Activated CD8-positive, alpha-beta T cell treated with anti-CD3 and anti-CD28 coated beads for 36 hours (primary cell): ENCODE data around the gene CDK5. TPM values are rescaled to one million over a fixed set of nuclear protein-coding genes. Genes with fewer than 3 reads are reported as not detected.
A peak's percentile ranks its signal among the peaks of the same experiment; 100 is the strongest.

Experiments
- ATAC-seq: fragments of 200-7000 bp; cut with Tn5 transposase; one replicate; pipeline ENCODE4 v1.10.0; 2021; ENCODE audit warnings: mild to moderate bottlenecking, moderate library complexity
- CTCF ChIA-PET: fragments of 350-600 bp; sonication (Branson Sonifier 250); formaldehyde crosslinking; loops from one replicate; lab custom pipeline; 2021; ENCODE audit warnings: antibody characterized with exemption; lab: Charles Lee
- POLR2A ChIA-PET: fragments of 350-600 bp; sonication (Branson Sonifier 250); formaldehyde crosslinking; loops from one replicate; lab custom pipeline; 2021; ENCODE audit warnings: antibody characterized with exemption; lab: Charles Lee
- DNase-seq: peaks from one replicate; pipeline ENCODE4 v3.0.0-alpha.2; 2020
- H3K27ac Mint-ChIP-seq: one replicate; pipeline ENCODE4 v1.8.0; 2021; ENCODE audit warnings: mild to moderate bottlenecking, mixed read lengths
- H3K27me3 Mint-ChIP-seq: one replicate; pipeline ENCODE4 v1.8.0; 2021; ENCODE audit warnings: mixed read lengths
- H3K36me3 Mint-ChIP-seq: one replicate; pipeline ENCODE4 v1.8.0; 2021; ENCODE audit warnings: low read depth, mixed read lengths
- H3K4me1 Mint-ChIP-seq: one replicate; pipeline ENCODE4 v1.8.0; 2021; ENCODE audit warnings: low read depth, mixed read lengths
- H3K4me3 Mint-ChIP-seq: one replicate; pipeline ENCODE4 v1.8.0; 2021; ENCODE audit warnings: mild to moderate bottlenecking, moderate library complexity, mixed read lengths
- H3K9me3 Mint-ChIP-seq: one replicate; pipeline ENCODE4 v1.8.0; 2021; ENCODE audit warnings: mixed read lengths
- CTCF ChIP-seq: fragments of 200-600 bp; IDR thresholded peaks from one replicate; pipeline ENCODE4 v1.8.0; 2022; ENCODE audit warnings: antibody characterized with exemption, mild to moderate bottlenecking
- intact Hi-C: fragments of 100-400 bp; cut with micrococcal nuclease; formaldehyde crosslinking; loops from one replicate; pipeline ENCODE4 v1.10.0; 2022
- total RNA-seq, 2 experiments: library from RNA; stranded (reverse); gene quantifications; one replicate each; pipeline ENCODE4 v1.2.3, GENCODE V29; 2021

The CDK5 gene
- total RNA-seq, 2 experiments from 2014 or later: 9.9 to 10.4 TPM

GRCh38 chr7:151095123-151095797, 37.6 kb upstream of the CDK5 start:
- no peak for ATAC-seq
- TF ChIP-seq CTCF: no peak

GRCh38 chr7:151094675-151095074, 37.0 kb upstream of the CDK5 start:
- no peak for ATAC-seq
- H3K9me3 Mint-ChIP-seq: no peaks in the 10 kb centered on the region
- POLR2A ChIA-PET: interaction anchor here (0.6 kb wide), 1 partner anchor 98 kb away, joined by 3 read pairs; no protein-coding TSS in a partner anchor
- CTCF ChIA-PET: interaction anchor here (1.2 to 2.8 kb wide), 5 partner anchors 13 to 186 kb away, joined by 3 to 15 read pairs (median 4); no protein-coding TSS in a partner anchor
- H3K27me3 Mint-ChIP-seq: no peaks in the 10 kb centered on the region
- no peak for TF ChIP-seq CTCF
- H3K27ac Mint-ChIP-seq: no peak overlapping the region
- intact Hi-C loops: no loop called here
- H3K4me1 Mint-ChIP-seq: no peaks in the 10 kb centered on the region
- no peaks in the 10 kb centered on the region for H3K36me3 Mint-ChIP-seq
- H3K4me3 Mint-ChIP-seq: no peak overlapping the region
- no peak for DNase-seq

More at GRCh38 chr7:151095123-151095797, 37.6 kb upstream of the CDK5 start:
- no peak for DNase-seq
- POLR2A ChIA-PET: interaction anchor here (0.6 kb wide), 1 partner anchor 98 kb away, joined by 3 read pairs; no protein-coding TSS in a partner anchor
- Mint-ChIP-seq H3K4me1 (no peaks in the 10 kb centered on the region), H3K27ac (no peak overlapping the region), H3K4me3 (no peak overlapping the region), H3K9me3 (no peaks in the 10 kb centered on the region), H3K36me3 (no peaks in the 10 kb centered on the region), H3K27me3 (no peaks in the 10 kb centered on the region)
- CTCF ChIA-PET: interaction anchor here (1.2 to 2.8 kb wide), 3 partner anchors 15 to 186 kb away, joined by 3 to 15 read pairs (median 3); no protein-coding TSS in a partner anchor
- intact Hi-C loops: no loop called here

GRCh38 chr7:151093748-151094147, 36.1 kb upstream of the CDK5 start:
- H3K4me1 Mint-ChIP-seq: peaks cover 4% of the 10 kb centered on the region
- DNase-seq (no peak), ATAC-seq (no peak)
- H3K27ac Mint-ChIP-seq: no peak overlapping the region
- intact Hi-C loops: no loop called here
- ChIA-PET POLR2A (interaction anchor here (0.6 kb wide), 1 partner anchor 9 kb away, joined by 3 read pairs; no protein-coding TSS in a partner anchor), CTCF (interaction anchor here (1.0 to 2.8 kb wide), 4 partner anchors 14 to 30 kb away, joined by 3 to 15 read pairs (median 4); no protein-coding TSS in a partner anchor)
- no peak for TF ChIP-seq CTCF
- H3K9me3 Mint-ChIP-seq: no peaks in the 10 kb centered on the region
- no peak overlapping the region for H3K4me3 Mint-ChIP-seq
- peaks cover 3% of the 10 kb centered on the region for H3K27me3 Mint-ChIP-seq
- H3K36me3 Mint-ChIP-seq: no peaks in the 10 kb centered on the region

GRCh38 chr7:151091988-151092387, 34.3 kb upstream of the CDK5 start:
- intact Hi-C loops: no loop called here
- ChIA-PET CTCF (interaction anchor here (1.0 to 3.7 kb wide), 4 partner anchors 12 to 32 kb away, joined by 3 to 25 read pairs (median 6); no protein-coding TSS in a partner anchor), POLR2A (no interaction called here)
- TF ChIP-seq CTCF: no peak
- Mint-ChIP-seq H3K4me3 (no peak overlapping the region), H3K4me1 (peaks cover 13% of the 10 kb centered on the region), H3K27ac (no peak overlapping the region), H3K9me3 (no peaks in the 10 kb centered on the region), H3K27me3 (peaks cover 8% of the 10 kb centered on the region), H3K36me3 (no peaks in the 10 kb centered on the region)
- DNase-seq (no peak), ATAC-seq (no peak)

- H3K4me3 Mint-ChIP-seq: no peak overlapping the region
- H3K9me3 Mint-ChIP-seq: no peaks in the 10 kb centered on the region
- peaks cover 9% of the 10 kb centered on the region for H3K27me3 Mint-ChIP-seq
- ChIA-PET CTCF (interaction anchor here (0.6 to 3.7 kb wide), 6 partner anchors 16 to 447 kb away, joined by 3 to 25 read pairs (median 4); partner anchors contain the start of gene ABCB8), POLR2A (interaction anchor here (1.1 kb wide), 1 partner anchor 14 kb away, joined by 3 read pairs; no protein-coding TSS in a partner anchor)
- H3K27ac Mint-ChIP-seq: no peak overlapping the region
- H3K4me1 Mint-ChIP-seq: peaks cover 13% of the 10 kb centered on the region
- intact Hi-C loops: no loop called here
- peak; percentile 53 for DNase-seq
- peak; percentile 47 for TF ChIP-seq CTCF
- ATAC-seq: no peak
- H3K36me3 Mint-ChIP-seq: no peaks in the 10 kb centered on the region
Observed at GRCh38 chr7:151091431-151091830, 33.7 kb upstream of the CDK5 start.
